Stimulated activated CD4-positive, alpha-beta T cell treated with anti-CD3 and anti-CD28 coated beads, Interleukin-4, amount 100 ng/mL, for 4 hours (primary cell): Measurements from ENCODE around the gene RGS17.
"Not testable (repeated sequence)": the region's sequence is repeated elsewhere in the genome, so short reads cannot be mapped to it uniquely, and the experiment has no call there.

Experiments used
- DNase-seq, 2 experiments: peaks; one replicate each; pipeline ENCODE4 v3.0.0-alpha.2; 2020

RGS17 gene

GRCh38 chr6:152981989-152982903 is 148.8 kb downstream of the RGS17 start:
- no peak for DNase-seq

- DNase-seq = no peak
These were observed 149.9 kb downstream of the RGS17 start for GRCh38 chr6:152981219-152981618.

- DNase-seq = no peak
These were observed 150.4 kb downstream of the RGS17 start for GRCh38 chr6:152980656-152981055.

GRCh38 chr6:152979116-152979515 is 152.0 kb downstream of the RGS17 start:
- no peak for DNase-seq

GRCh38 chr6:152978058-152978457 is 153.0 kb downstream of the RGS17 start:
- no peak for DNase-seq

- DNase-seq = no peak
These were observed 153.5 kb downstream of the RGS17 start for GRCh38 chr6:152977556-152977955.

GRCh38 chr6:152976749-152977148 is 154.3 kb downstream of the RGS17 start:
- DNase-seq = no peak

- no peak for DNase-seq
These were observed 155.7 kb downstream of the RGS17 start for GRCh38 chr6:152975204-152975915.

- DNase-seq = no peak
These were observed 157.2 kb downstream of the RGS17 start for GRCh38 chr6:152973916-152974315.

GRCh38 chr6:152969688-152970418 is 161.2 kb downstream of the RGS17 start:
- DNase-seq = no peak

GRCh38 chr6:152966168-152966894 is 164.8 kb downstream of the RGS17 start:
- DNase-seq = not testable (repeated sequence)

- no peak for DNase-seq
These were observed 171.7 kb downstream of the RGS17 start for GRCh38 chr6:152959333-152959732.

GRCh38 chr6:152957796-152958195 is 173.3 kb downstream of the RGS17 start:
- DNase-seq = no peak
